ENCODE data around the gene PAF1. TPM values are rescaled to one million over a fixed set of nuclear protein-coding genes. Genes with fewer than 3 reads are reported as not detected.

Gene PAF1
- total RNA-seq, 1 experiment from 2014 or later: 25.3 TPM

GRCh38 chr19:39413272-39413910 lies 22.5 kb upstream of the PAF1 start:
- H3K4me1 ChIP-seq (ENCODE audit: low read length): peaks cover 44% of the 10 kb centered on the region
- peak overlapping the region; percentile 89 for H3K4me2 ChIP-seq (ENCODE audit: low read depth, low read length, poor library complexity, severe bottlenecking)
- peak; percentile 76 for DNase-seq
- H4K20me1 ChIP-seq (ENCODE audit: insufficient read depth, low read depth, low read length): peaks cover 5% of the 10 kb centered on the region; the same call in 1 of the 2 replicates
- no peaks in the 10 kb centered on the region for H3K9me2 ChIP-seq (replicated peaks; ENCODE audit: insufficient read depth, low read length)
- peaks cover 15% of the 10 kb centered on the region for H3K79me2 ChIP-seq (ENCODE audit: low read length)
- H2AFZ ChIP-seq (ENCODE audit: low read length): peak overlapping the region; percentile 66
- H3K9me3 ChIP-seq (ENCODE audit: low read length): no peaks in the 10 kb centered on the region
- H3K36me3 ChIP-seq (ENCODE audit: insufficient read depth, low read length): no peaks in the 10 kb centered on the region
- H3K27me3 ChIP-seq (ENCODE audit: low read length): no peaks in the 10 kb centered on the region
- peak overlapping the region; percentile 88 for H3K4me3 ChIP-seq (ENCODE audit: low read length)
- peak overlapping the region; percentile 85 for H3K27ac ChIP-seq (ENCODE audit: low read length)
- peak overlapping the region; percentile 91 for H3K9ac ChIP-seq (ENCODE audit: low read length)

- peaks cover 21% of the 10 kb centered on the region for H3K79me2 ChIP-seq (ENCODE audit: low read length)
- H3K9me2 ChIP-seq (replicated peaks; ENCODE audit: insufficient read depth, low read length): no peaks in the 10 kb centered on the region
- peak overlapping the region; percentile 85 for H3K27ac ChIP-seq (ENCODE audit: low read length)
- peaks cover 49% of the 10 kb centered on the region for H3K4me1 ChIP-seq (ENCODE audit: low read length)
- peak overlapping the region; percentile 88 for H3K4me3 ChIP-seq (ENCODE audit: low read length)
- no peaks in the 10 kb centered on the region for H3K9me3 ChIP-seq (ENCODE audit: low read length)
- H3K4me2 ChIP-seq (ENCODE audit: low read depth, low read length, poor library complexity, severe bottlenecking): peak overlapping the region; percentile 89
- no peaks in the 10 kb centered on the region for H3K36me3 ChIP-seq (ENCODE audit: insufficient read depth, low read length)
- H3K9ac ChIP-seq (ENCODE audit: low read length): peak overlapping the region; percentile 91
- no peak for DNase-seq
- H2AFZ ChIP-seq (ENCODE audit: low read length): peak overlapping the region; percentile 66
- H4K20me1 ChIP-seq (ENCODE audit: insufficient read depth, low read depth, low read length): peaks cover 10% of the 10 kb centered on the region
- no peaks in the 10 kb centered on the region for H3K27me3 ChIP-seq (ENCODE audit: low read length)
Observed at GRCh38 chr19:39412867-39413271, 22.0 kb upstream of the PAF1 start.

DNA sequence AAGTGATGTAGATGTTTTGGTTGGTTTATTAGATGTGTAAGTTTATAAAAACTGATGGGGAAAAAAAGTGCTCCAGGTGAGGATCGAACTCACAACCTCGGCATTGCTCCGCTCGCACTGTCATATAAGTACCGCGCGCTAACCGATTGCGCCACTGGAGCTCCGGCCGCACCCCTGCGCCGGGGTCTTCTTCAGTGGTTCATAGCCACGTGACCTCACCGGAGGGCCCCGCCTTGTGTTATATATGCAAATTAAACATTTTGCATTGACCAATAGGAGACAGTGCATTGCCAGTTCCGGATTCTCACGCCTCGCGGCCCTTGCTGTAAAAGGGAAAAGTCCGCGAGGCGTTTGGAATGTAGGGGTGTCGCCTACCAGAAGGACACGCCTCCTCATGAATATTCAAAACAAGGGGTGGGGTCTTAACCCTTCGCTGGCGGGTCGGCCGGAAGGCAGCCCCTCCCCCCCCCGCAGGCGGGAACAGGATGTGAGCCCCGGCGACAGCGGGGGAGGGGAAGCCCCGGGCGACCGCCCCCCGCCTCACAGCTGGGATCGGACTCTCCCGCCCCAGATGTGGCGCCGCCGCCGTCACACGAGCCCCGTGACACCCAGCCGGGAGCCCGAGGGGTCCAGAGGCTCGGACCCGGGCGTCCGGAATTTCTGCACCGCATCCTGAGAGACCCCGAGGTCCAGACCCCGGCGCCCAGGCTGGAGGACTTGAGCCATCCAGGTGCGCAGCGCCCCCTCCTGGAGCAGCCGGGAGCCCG lies 21.4 kb upstream of the PAF1 start, which contains the start of gene PLEKHG2:
Gene PLEKHG2 (plus strand): TSS at position 570 of the 767 bp plus-strand sequence. CDS start 1,418 bp downstream, outside the sequence.
- peak within 1 kb of the TSS; percentile 88 for H3K4me3 ChIP-seq (ENCODE audit: low read length)
- peak within 1 kb of the TSS; percentile 85 for H3K27ac ChIP-seq (ENCODE audit: low read length)
- peaks cover 27% of the 10 kb centered on the region for H3K79me2 ChIP-seq (ENCODE audit: low read length)
- H3K9me3 ChIP-seq (ENCODE audit: low read length): no peaks in the 10 kb centered on the region
- no peaks in the 10 kb centered on the region for H3K36me3 ChIP-seq (ENCODE audit: insufficient read depth, low read length)
- peaks cover 51% of the 10 kb centered on the region for H3K4me1 ChIP-seq (ENCODE audit: low read length)
- peak within 1 kb of the TSS; percentile 92 for H3K9ac ChIP-seq (ENCODE audit: low read length)
- no peaks in the 10 kb centered on the region for H3K27me3 ChIP-seq (ENCODE audit: low read length)
- peaks cover 16% of the 10 kb centered on the region for H4K20me1 ChIP-seq (ENCODE audit: insufficient read depth, low read depth, low read length)
- H2AFZ ChIP-seq (ENCODE audit: low read length): peak within 1 kb of the TSS; percentile 66
- H3K4me2 ChIP-seq (ENCODE audit: low read depth, low read length, poor library complexity, severe bottlenecking): peak within 1 kb of the TSS; percentile 98
- H3K9me2 ChIP-seq (replicated peaks; ENCODE audit: insufficient read depth, low read length): no peaks in the 10 kb centered on the region
- DNase-seq: peak; percentile 99

- peak; percentile 96 for DNase-seq
- H2AFZ ChIP-seq (ENCODE audit: low read length): no peak overlapping the region
- no peaks in the 10 kb centered on the region for H3K27me3 ChIP-seq (ENCODE audit: low read length)
- peak overlapping the region; percentile 84 for H3K27ac ChIP-seq (ENCODE audit: low read length)
- peaks cover 32% of the 10 kb centered on the region for H3K79me2 ChIP-seq (ENCODE audit: low read length)
- peaks cover 18% of the 10 kb centered on the region for H4K20me1 ChIP-seq (ENCODE audit: insufficient read depth, low read depth, low read length)
- peaks cover 51% of the 10 kb centered on the region for H3K4me1 ChIP-seq (ENCODE audit: low read length)
- peak overlapping the region; percentile 98 for H3K4me2 ChIP-seq (ENCODE audit: low read depth, low read length, poor library complexity, severe bottlenecking)
- no peaks in the 10 kb centered on the region for H3K9me3 ChIP-seq (ENCODE audit: low read length)
- peak overlapping the region; percentile 92 for H3K9ac ChIP-seq (ENCODE audit: low read length)
- no peaks in the 10 kb centered on the region for H3K9me2 ChIP-seq (replicated peaks; ENCODE audit: insufficient read depth, low read length)
- no peaks in the 10 kb centered on the region for H3K36me3 ChIP-seq (ENCODE audit: insufficient read depth, low read length)
- H3K4me3 ChIP-seq (ENCODE audit: low read length): peak overlapping the region; percentile 51; the same call in 1 of the 2 replicates
Observed at GRCh38 chr19:39411832-39412099, 20.9 kb upstream of the PAF1 start.

GRCh38 chr19:39411081-39411831 lies 20.4 kb upstream of the PAF1 start:
- H3K4me1 ChIP-seq (ENCODE audit: low read length): peaks cover 53% of the 10 kb centered on the region
- H3K4me2 ChIP-seq (ENCODE audit: low read depth, low read length, poor library complexity, severe bottlenecking): peak overlapping the region; percentile 98
- DNase-seq: peak; percentile 43
- H3K9ac ChIP-seq (ENCODE audit: low read length): peak overlapping the region; percentile 92
- no peaks in the 10 kb centered on the region for H3K36me3 ChIP-seq (ENCODE audit: insufficient read depth, low read length)
- H4K20me1 ChIP-seq (ENCODE audit: insufficient read depth, low read depth, low read length): peaks cover 18% of the 10 kb centered on the region
- peak overlapping the region; percentile 84 for H3K27ac ChIP-seq (ENCODE audit: low read length)
- peak overlapping the region; percentile 51; the same call in 1 of the 2 replicates for H3K4me3 ChIP-seq (ENCODE audit: low read length)
- H3K79me2 ChIP-seq (ENCODE audit: low read length): peaks cover 32% of the 10 kb centered on the region
- H3K9me3 ChIP-seq (ENCODE audit: low read length): no peaks in the 10 kb centered on the region
- no peaks in the 10 kb centered on the region for H3K9me2 ChIP-seq (replicated peaks; ENCODE audit: insufficient read depth, low read length)
- H3K27me3 ChIP-seq (ENCODE audit: low read length): no peaks in the 10 kb centered on the region
- no peak overlapping the region for H2AFZ ChIP-seq (ENCODE audit: low read length)

- Histone ChIP-seq H3K9ac (ENCODE audit: low read length) (peak overlapping the region; percentile 92), H3K27me3 (ENCODE audit: low read length) (no peaks in the 10 kb centered on the region), H3K36me3 (ENCODE audit: insufficient read depth, low read length) (no peaks in the 10 kb centered on the region), H3K4me2 (ENCODE audit: low read depth, low read length, poor library complexity, severe bottlenecking) (peak overlapping the region; percentile 98), H2AFZ (ENCODE audit: low read length) (no peak overlapping the region), H3K4me3 (ENCODE audit: low read length) (peak overlapping the region; percentile 80; the same call in 1 of the 2 replicates), H3K4me1 (ENCODE audit: low read length) (peaks cover 58% of the 10 kb centered on the region), H4K20me1 (ENCODE audit: insufficient read depth, low read depth, low read length) (peaks cover 18% of the 10 kb centered on the region), H3K9me2 (replicated peaks; ENCODE audit: insufficient read depth, low read length) (no peaks in the 10 kb centered on the region), H3K9me3 (ENCODE audit: low read length) (no peaks in the 10 kb centered on the region), H3K79me2 (ENCODE audit: low read length) (peaks cover 32% of the 10 kb centered on the region), H3K27ac (ENCODE audit: low read length) (peak overlapping the region; percentile 84)
- peak; percentile 42 for DNase-seq
Observed at GRCh38 chr19:39410831-39411080, 19.9 kb upstream of the PAF1 start.

DNA sequence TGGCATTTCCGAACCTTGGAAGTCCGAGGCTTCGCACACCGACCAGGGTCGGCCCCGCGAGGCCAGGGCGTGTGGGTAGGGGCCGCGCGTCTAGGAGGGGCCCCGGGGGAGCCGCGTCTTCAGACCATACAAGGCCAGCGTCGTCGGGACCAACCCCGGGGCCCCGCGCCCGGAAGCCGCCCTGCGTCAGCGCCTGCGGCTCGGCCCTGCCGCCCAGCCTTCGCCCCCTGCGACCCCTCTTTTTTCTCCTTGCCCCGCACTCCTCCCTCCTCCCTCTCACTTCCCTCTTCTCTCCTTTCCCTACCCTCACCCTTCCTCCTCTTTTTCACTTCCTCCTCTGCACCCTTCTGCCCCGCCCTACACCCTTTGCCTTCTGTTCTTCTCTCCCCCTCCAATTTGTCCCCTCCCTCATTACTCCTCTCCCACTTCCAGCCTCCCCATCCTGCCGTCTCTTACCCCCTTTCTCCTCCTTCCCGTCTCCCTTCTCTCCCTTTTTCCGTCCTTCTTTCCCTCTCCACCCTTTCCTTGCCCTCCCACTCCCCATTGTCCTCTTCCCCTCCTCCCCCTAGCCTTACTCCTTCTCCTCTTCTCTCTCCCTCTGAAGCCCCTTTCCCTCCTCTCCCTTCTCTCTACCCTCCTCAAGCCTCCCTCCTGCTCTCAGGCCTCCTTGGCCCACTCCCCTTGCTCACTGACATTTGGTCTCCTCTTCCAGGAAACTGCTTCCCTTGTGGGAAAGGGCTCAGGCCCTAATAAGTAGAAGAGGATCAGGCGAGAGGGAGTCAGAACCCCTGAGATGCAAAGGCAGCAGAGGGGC lies 19.3 kb upstream of the PAF1 start:
- H3K27ac ChIP-seq (ENCODE audit: low read length): peak overlapping the region; percentile 84
- DNase-seq: peak; percentile 84
- no peak overlapping the region for H2AFZ ChIP-seq (ENCODE audit: low read length)

More for the DNA sequence above, 19.3 kb upstream of the PAF1 start:
- Histone ChIP-seq H3K27me3 (ENCODE audit: low read length) (no peaks in the 10 kb centered on the region), H3K9me3 (ENCODE audit: low read length) (no peaks in the 10 kb centered on the region), H3K4me3 (ENCODE audit: low read length) (peak overlapping the region; percentile 80), H3K4me1 (ENCODE audit: low read length) (peaks cover 63% of the 10 kb centered on the region), H4K20me1 (ENCODE audit: insufficient read depth, low read depth, low read length) (peaks cover 18% of the 10 kb centered on the region), H3K4me2 (ENCODE audit: low read depth, low read length, poor library complexity, severe bottlenecking) (peak overlapping the region; percentile 98), H3K9me2 (replicated peaks; ENCODE audit: insufficient read depth, low read length) (no peaks in the 10 kb centered on the region), H3K36me3 (ENCODE audit: insufficient read depth, low read length) (no peaks in the 10 kb centered on the region), H3K9ac (ENCODE audit: low read length) (peak overlapping the region; percentile 92), H3K79me2 (ENCODE audit: low read length) (peaks cover 32% of the 10 kb centered on the region)
